Heart right ventricle (tissue), 16 donors: ENCODE data around the gene SLC17A5. TPM values are rescaled to one million over a fixed set of nuclear protein-coding genes. Genes with fewer than 3 reads are reported as not detected.

Experiments used
- ATAC-seq, 8 donors: fragments of 200-7000 bp; cut with Tn5 transposase; one replicate each; pipeline ENCODE4 v1.9.1; 2020; ENCODE audit warnings: mild to moderate bottlenecking in 8 of 8, moderate library complexity in 8 of 8, moderate number of reproducible peaks in 1 of 8
- DNase-seq, 2 donors: peaks; one replicate each; pipeline ENCODE4 v3.0.0-alpha.2; 2020
- H3K27ac ChIP-seq, 10 donors: fragments of 200-600 bp; sonication (generic) in 2 of 10; one replicate each; pipeline versions ENCODE4 v1.5.0 to v1.8.0; 2020 to 2022; ENCODE audit warnings: mild to moderate bottlenecking in 3 of 10
- H3K27me3 ChIP-seq, 7 donors: fragments of 200-600 bp; one replicate each; pipeline ENCODE4 v1.8.0; 2021 to 2022; ENCODE audit warnings: mild to moderate bottlenecking in 2 of 7
- H3K36me3 ChIP-seq, 9 donors: fragments of 200-600 bp; sonication (generic) in 1 of 9; one replicate each; pipeline versions ENCODE4 v1.5.0 to v1.8.0; 2020 to 2022; ENCODE audit warnings: mild to moderate bottlenecking in 2 of 9
- H3K4me1 ChIP-seq, 9 donors: fragments of 200-600 bp; sonication (generic) in 1 of 9; one replicate each; pipeline versions ENCODE4 v1.5.0 to v1.8.0; 2020 to 2022; ENCODE audit warnings: mild to moderate bottlenecking in 4 of 9
- H3K4me3 ChIP-seq, 10 donors: fragments of 200-600 bp; sonication (generic) in 2 of 10; one replicate each; pipeline versions ENCODE4 v1.5.0 to v1.8.0; 2020 to 2022; ENCODE audit warnings: mild to moderate bottlenecking in 7 of 10, moderate library complexity in 2 of 10
- H3K9me3 ChIP-seq, 11 donors: fragments of 200-600 bp in 10 of 11; sonication (generic) in 2 of 11; one replicate each; pipeline versions ENCODE4 v1.5.0 to v1.8.0; 2013 to 2022; ENCODE audit warnings: mild to moderate bottlenecking in 2 of 11, control low read depth in 1 of 11, moderate library complexity in 1 of 11
- WGBS, 2 donors: extraction: QIAGEN DNeasy Blood & Tissue Kit; methylation state at CpG; one replicate each; pipeline ENCODE4 v1.1.7; 2013; ENCODE audit warnings: inconsistent platforms in 1 of 2; 5-methylcytosine and 5-hydroxymethylcytosine counted together
- intact Hi-C, 10 donors: fragments of 100-400 bp; cut with DNase I; formaldehyde crosslinking; loops; one replicate each; pipeline versions ENCODE4 v1.11.1 to v1.14.2; 2022
- polyA plus RNA-seq, 2 donors: library from polyadenylated mRNA; stranded (reverse); fragments of 200-250 nt; gene quantifications; one replicate each; pipeline ENCODE4 v1.2.3, GENCODE V29; 2013
- total RNA-seq, 10 donors: library from RNA; stranded (reverse); fragmentation: NEBNext Ultra II Directional in 3 of 10; extraction: Animal tissue kit (Norgen Biotek cat#: 25700) in 3 of 10; gene quantifications; one replicate each; pipeline versions ENCODE4 v1.2.1 to v1.2.4, GENCODE V29; 2021 to 2023
- TF ChIP-seq, protein P1 (sequence below), 9 donors: fragments of 200-600 bp; sonication (generic) in 2 of 9; IDR thresholded peaks; one replicate each; pipeline versions ENCODE4 v1.5.0 to v1.8.0; 2021 to 2022; ENCODE audit warnings: antibody characterized with exemption in 9 of 9, mild to moderate bottlenecking in 5 of 9, moderate library complexity in 1 of 9
- donor health status: Arrhythmogenic right ventricular cardiomyopathy.
- donor health status: ischemic (EF 13 %, LVEDD 7.1; RV severe dilation, severe dysfunction).
- donor health status: healthy with polysubstance abuse.
- donor health status: DM: no; HTN: yes; CAD: no.
- donor health status: DM: no; HTN: no; CAD: no.
- donor health status: ischemic (EF 25% LVEDD 6.9; RV normal size, moderate dysfunction).
- donor health status: ischemic (EF 25% LVEDD 5.7; RV mildly dilated, moderate dysfunction).
- donor health status: healthy.
- donor health status: DM: yes; HTN: yes; CAD: no.
- donor health status: Ischemic cardiomyopathy.
- donor health status: ischemic (EF 35%, LVEDD 5.7; RV mildly dilated, moderate dysfunction).
- donor health status: nonischemic (EF 11% LVEDD 7.7; RV severe dilation, severe dysfunction).
- donor health status: DM: yes; HTN: yes; CAD: no.
- donor health status: PGD.
- donor health status: ischemic (EF 29% LVEDD 5.4; RV normal size, mild dysfunction).
- donor health status: nonischemic (EF 23%, LVEDD 6.1; RV moderate dilation, normal function).

SLC17A5 gene
- total and polyA plus RNA-seq, 12 donors, result 1.9 to 7.6 (median 4.7) TPM

- no peaks in the 10 kb centered on the region for H3K9me3 ChIP-seq
- no peak for DNase-seq
- no peaks in the 10 kb centered on the region for H3K27me3 ChIP-seq
- H3K4me1 ChIP-seq, result peaks cover 0 to 50% (median 22%) of the 10 kb centered on the region in 9 donors
- H3K36me3 ChIP-seq, result no peaks in the 10 kb centered on the region
- TF ChIP-seq, protein P1, sequence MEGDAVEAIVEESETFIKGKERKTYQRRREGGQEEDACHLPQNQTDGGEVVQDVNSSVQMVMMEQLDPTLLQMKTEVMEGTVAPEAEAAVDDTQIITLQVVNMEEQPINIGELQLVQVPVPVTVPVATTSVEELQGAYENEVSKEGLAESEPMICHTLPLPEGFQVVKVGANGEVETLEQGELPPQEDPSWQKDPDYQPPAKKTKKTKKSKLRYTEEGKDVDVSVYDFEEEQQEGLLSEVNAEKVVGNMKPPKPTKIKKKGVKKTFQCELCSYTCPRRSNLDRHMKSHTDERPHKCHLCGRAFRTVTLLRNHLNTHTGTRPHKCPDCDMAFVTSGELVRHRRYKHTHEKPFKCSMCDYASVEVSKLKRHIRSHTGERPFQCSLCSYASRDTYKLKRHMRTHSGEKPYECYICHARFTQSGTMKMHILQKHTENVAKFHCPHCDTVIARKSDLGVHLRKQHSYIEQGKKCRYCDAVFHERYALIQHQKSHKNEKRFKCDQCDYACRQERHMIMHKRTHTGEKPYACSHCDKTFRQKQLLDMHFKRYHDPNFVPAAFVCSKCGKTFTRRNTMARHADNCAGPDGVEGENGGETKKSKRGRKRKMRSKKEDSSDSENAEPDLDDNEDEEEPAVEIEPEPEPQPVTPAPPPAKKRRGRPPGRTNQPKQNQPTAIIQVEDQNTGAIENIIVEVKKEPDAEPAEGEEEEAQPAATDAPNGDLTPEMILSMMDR (IDR thresholded peaks at IDR 0.05), result no peak
- H3K4me3 ChIP-seq, result no peak overlapping the region
- no peak for ATAC-seq
- intact Hi-C loops, result no loop called here
- peak overlapping the region in 1 of 10 donors; percentile 1 for H3K27ac ChIP-seq
- 79 to 81% methylated on average over 4 of the region's 4 CpGs for WGBS, 2 donors
These were observed 46.1 kb upstream of the SLC17A5 start for GRCh38 chr6:73699676-73700459.

DNA sequence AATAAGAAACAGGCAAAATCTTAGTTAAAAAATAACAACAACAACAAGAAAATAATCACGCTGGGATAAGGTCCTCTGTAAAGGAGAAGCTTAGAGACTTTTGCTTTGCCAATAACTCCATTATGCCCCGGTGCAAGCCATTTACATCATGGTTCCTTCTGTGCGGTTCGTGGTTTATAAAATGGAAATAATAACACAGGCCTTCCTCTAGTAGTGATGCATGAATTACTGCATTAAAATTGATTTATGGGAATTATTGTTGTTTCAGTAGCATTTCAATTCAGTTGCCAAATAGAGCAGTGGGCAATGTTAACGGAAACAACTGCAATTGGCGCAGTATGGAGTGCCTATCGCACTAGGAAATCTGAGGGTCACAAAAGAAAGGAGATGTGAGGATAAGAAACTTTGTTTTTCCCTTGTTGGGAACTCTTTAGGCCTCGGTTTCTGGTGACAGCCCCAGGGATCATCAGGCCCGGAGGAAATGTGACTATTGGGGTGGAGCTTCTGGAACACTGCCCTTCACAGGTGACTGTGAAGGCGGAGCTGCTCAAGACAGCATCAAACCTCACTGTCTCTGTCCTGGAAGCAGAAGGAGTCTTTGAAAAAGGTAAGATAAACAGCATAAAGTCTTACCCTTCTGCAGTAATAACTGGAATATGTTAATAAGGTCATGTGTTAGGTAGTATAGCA is 43.3 kb upstream of the SLC17A5 start:
- intact Hi-C loops, result no loop called here
- no peak for ATAC-seq
- Histone ChIP-seq H3K9me3 (peaks cover 0 to 5% (median 0%) of the 10 kb centered on the region in 11 donors), H3K27ac (peak overlapping the region in 2 of 10 donors; percentile 70 to 88), H3K36me3 (no peaks in the 10 kb centered on the region), H3K4me3 (peak overlapping the region in 8 of 10 donors; percentile 58 to 76 (median 67)), H3K27me3 (no peaks in the 10 kb centered on the region), H3K4me1 (peaks cover 0 to 34% (median 15%) of the 10 kb centered on the region in 9 donors)
- no peak for DNase-seq
- TF ChIP-seq, protein P1 (IDR thresholded peaks at IDR 0.05), result no peak
- WGBS, 2 donors, result 75 to 87% methylated on average over 10 of the region's 10 CpGs

DNA sequence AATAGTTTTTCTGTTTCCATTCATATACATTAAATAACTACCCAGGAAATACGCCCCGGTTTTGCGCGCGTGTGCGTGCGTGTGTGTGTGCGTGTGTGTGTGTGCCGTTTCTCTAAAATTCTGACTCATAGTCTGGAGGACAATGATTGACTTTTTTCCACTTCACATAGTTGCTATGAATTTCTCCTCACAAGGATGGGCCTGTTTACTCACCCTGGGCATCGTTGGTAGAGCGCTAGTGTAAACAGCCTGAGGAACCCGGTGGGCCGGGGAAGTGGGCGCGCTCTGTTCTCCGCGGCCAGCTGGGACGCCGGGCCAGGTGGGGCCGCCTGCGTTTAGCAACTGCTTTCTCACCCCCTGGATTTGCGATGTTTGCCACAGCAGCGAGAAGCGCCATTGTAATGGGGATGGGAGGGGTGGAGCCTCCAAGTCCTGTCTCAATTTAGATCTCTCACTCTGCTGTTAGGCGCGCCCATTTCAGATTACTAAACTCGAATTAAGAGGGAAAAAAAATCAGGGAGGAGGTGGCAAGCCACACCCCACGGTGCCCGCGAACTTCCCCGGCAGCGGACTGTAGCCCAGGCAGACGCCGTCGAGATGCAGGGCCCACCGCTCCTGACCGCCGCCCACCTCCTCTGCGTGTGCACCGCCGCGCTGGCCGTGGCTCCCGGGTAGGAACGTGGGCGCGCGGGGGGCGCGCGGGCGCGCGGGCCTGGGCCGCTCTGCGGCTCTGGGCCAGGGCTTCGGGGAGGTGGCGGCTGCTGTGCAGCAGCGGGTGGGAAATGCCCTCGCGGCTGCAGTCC is 42.0 kb upstream of the SLC17A5 start, which contains the start of gene CD109:
Gene CD109, plus strand, starts transcription at position 585 of the 803 bp plus-strand sequence. Its CDS starts 13 bp downstream, at position 598.
- intact Hi-C loops, result no loop called here
- peak; percentile 81 to 95 (median 88) for ATAC-seq
- Histone ChIP-seq H3K27ac (peak within 1 kb of the TSS; percentile 18 to 88 (median 64)), H3K36me3 (no peaks in the 10 kb centered on the region), H3K9me3 (peaks cover 0 to 5% (median 0%) of the 10 kb centered on the region in 11 donors), H3K4me3 (peak within 1 kb of the TSS; percentile 29 to 76 (median 66)), H3K27me3 (no peaks in the 10 kb centered on the region), H3K4me1 (peaks cover 0 to 34% (median 15%) of the 10 kb centered on the region in 9 donors)
- WGBS, 2 donors, result 6 to 7% methylated on average over 61 of the region's 61 CpGs
- TF ChIP-seq, protein P1 (IDR thresholded peaks at IDR 0.05), result no peak
- peak; percentile 38 to 56 for DNase-seq
